ENCODE data around the gene KIAA1217. TPM values are rescaled to one million over a fixed set of nuclear protein-coding genes. Genes with fewer than 3 reads are reported as not detected.

KIAA1217 gene
- total RNA-seq, 2 donors from 2014 or later: 69.2 to 78.4 TPM

GRCh38 chr10:24571870-24572450 lies 363.0 kb downstream of the KIAA1217 start:
- DNase-seq: no peak
- intact Hi-C loops (cut with DNase I, micrococcal nuclease): no loop called here
- ATAC-seq: no peak

- DNase-seq (no peak), ATAC-seq (peak; percentile 10)
- intact Hi-C loops (cut with DNase I, micrococcal nuclease): no loop called here
These were observed 365.2 kb downstream of the KIAA1217 start for GRCh38 chr10:24574161-24574560.

- ATAC-seq: peak; percentile 25
- intact Hi-C loops (cut with DNase I, micrococcal nuclease): no loop called here
- DNase-seq: no peak
These were observed 365.7 kb downstream of the KIAA1217 start for GRCh38 chr10:24574578-24575155.

DNA sequence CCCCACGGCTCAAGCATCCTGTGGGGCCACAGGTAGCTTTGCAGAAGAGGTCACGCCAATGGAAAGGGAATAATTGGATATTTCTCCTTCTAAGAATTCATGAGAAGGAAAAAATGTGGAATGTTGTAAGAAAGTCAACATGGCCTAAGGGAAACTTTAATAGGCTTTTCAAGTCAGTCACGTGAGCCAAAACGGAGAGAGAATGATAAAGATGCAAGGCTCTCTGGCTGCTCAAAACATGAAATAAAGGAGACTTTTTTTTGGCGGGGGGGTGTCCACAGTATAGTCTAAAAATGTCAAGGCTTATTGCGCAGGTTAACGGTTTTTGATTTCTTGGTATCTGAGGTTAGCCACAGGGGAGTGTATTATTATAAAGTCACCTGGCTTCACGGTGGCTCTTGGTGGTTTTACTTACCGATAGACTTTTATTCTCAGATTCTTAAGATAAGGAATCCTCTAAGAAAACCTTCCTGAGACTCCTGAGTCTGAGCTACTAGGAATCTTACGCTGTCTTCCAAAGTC lies 366.6 kb downstream of the KIAA1217 start:
- intact Hi-C loops (cut with DNase I, micrococcal nuclease): no loop called here
- ATAC-seq (no peak), DNase-seq (no peak)

DNA sequence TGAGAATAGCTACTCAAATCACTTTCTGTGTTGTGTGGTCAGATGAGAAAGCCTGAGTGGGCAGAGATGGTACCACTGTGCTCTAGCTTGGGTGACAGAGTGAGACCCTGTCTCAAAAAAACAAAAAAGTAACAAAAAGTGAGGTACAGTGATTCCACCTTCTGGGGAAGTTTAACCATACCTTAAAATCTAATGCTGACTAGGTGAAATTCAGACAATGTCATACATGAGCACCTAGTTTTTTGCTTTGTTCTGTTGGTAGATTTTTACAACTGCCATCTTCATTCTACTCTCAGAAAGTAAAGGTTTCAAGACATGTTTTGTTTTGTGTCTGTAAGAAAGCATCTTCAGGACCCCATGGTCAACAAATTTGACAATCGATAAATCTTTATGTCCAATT lies 370.5 kb downstream of the KIAA1217 start:
- no peak for ATAC-seq
- DNase-seq: no peak
- intact Hi-C loops (cut with DNase I, micrococcal nuclease): no loop called here

- ATAC-seq: no peak
- intact Hi-C loops (cut with DNase I, micrococcal nuclease): no loop called here
- DNase-seq: no peak
These were observed 371.0 kb downstream of the KIAA1217 start for GRCh38 chr10:24579906-24580305.

DNA sequence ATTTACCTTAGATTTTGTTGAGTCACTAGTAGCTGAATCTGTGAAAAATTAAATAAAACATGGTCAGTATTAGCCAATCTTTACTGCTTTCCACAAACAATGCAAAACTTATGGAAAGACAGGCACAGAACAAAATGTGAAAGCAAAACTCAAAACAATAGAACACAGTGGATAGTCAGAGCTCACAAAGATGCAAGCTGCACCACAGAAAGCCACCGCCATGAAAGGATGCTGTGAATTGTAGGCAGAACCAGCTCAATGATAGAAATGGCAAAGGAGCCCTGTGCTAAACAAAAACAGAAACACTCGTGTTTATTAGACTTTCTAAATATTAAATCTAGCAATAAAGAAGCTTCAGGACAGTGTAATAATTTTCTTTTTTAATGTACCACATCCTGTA lies 380.3 kb downstream of the KIAA1217 start:
- intact Hi-C loops (cut with DNase I, micrococcal nuclease): no loop called here
- ATAC-seq (no peak), DNase-seq (no peak)

- intact Hi-C loops (cut with DNase I, micrococcal nuclease): no loop called here
- ATAC-seq (no peak), DNase-seq (no peak)
These were observed 381.9 kb downstream of the KIAA1217 start for GRCh38 chr10:24590697-24591457.

GRCh38 chr10:24596217-24596930 lies 387.4 kb downstream of the KIAA1217 start:
- no peak for DNase-seq
- intact Hi-C loops (cut with DNase I, micrococcal nuclease): no loop called here
- ATAC-seq: no peak

DNA sequence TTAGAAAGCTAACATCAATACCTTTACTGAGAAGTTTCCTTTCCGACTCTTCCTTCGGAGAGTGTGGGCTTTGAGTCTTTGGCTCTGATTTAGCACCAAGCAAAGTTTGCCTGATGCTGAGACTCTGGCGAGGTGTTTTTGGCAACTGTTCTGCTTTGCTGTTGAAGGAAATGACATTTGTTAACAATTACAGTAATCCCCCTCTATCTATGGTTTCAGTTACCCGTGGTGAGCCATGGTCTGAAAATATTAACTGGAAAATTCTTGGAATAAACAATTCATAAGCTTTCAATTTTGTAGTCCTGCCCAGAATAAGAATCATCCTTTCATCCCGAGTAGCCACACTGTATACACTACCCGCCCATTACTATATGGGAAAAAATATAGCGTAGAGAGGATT lies 388.5 kb downstream of the KIAA1217 start:
- intact Hi-C loops (cut with DNase I, micrococcal nuclease): no loop called here
- no peak for ATAC-seq
- DNase-seq: no peak

Small RNAs within 50 kb of the gene (microRNA-seq; reads per million reads assigned to microRNA genes)
- 0 reads per million in 2 donors for gene MIR603
